Adrenal gland (tissue), 5 donors: Measurements from ENCODE around the gene SNCG.

Experiments
- CTCF ChIP-seq, 6 experiments: fragments of 450-650 bp in 4 of 6; fragments of 200-600 bp in 2 of 6; sonication (generic) in 1 of 6; IDR thresholded peaks; 1 replicate in 5 of 6; 2 replicates in 1 of 6; pipeline versions ENCODE4 v1.5.1 to v1.8.0; 2016 to 2021; ENCODE audit warnings: antibody characterized with exemption in 6 of 6, mild to moderate bottlenecking in 2 of 6, moderate library complexity in 1 of 6
- POLR2A ChIP-seq, 2 donors: fragments of 450-650 bp; IDR thresholded peaks; one replicate each; pipeline ENCODE4 v1.6.1; 2017; ENCODE audit warnings: antibody characterized with exemption in 2 of 2, mild to moderate bottlenecking in 2 of 2, moderate library complexity in 1 of 2
- donor health status: DM: no; HTN: no; CAD: no.

- TF ChIP-seq CTCF (IDR thresholded peaks at IDR 0.05) (no peak), POLR2A (IDR thresholded peaks at IDR 0.05) (no peak)
These were observed 11.9 kb upstream of the SNCG start for GRCh38 chr10:86946213-86947155.
